GM18868 (cell line): ENCODE measurements around the gene DDT.
"Not testable (repeated sequence)": the region's sequence is repeated elsewhere in the genome, so short reads cannot be mapped to it uniquely, and the experiment has no call there.

Experiments
- ATAC-seq: cut with Tn5 transposase; IDR thresholded peaks from one replicate; pipeline ENCODE4 v1.9.1; 2021; ENCODE audit warnings: mild to moderate bottlenecking, moderate library complexity; ENCODE audit not compliant: unreplicated experiment

The DDT gene

GRCh38 chr22:23974345-23974744, at the start of gene DDT:
TSS of gene DDT (minus strand) at chr22:23974441. CDS start at chr22:23974414, 27 bp downstream.
- ATAC-seq = peak; percentile 90

- ATAC-seq = no peak
These were observed 49.1 kb upstream of the DDT start for GRCh38 chr22:24023204-24023789.

GRCh38 chr22:24021304-24021703, 47.1 kb upstream of the DDT start:
- no peak for ATAC-seq

- ATAC-seq = no peak
These were observed 41.9 kb upstream of the DDT start for GRCh38 chr22:24016156-24016555.

- ATAC-seq = no peak
These were observed 37.5 kb upstream of the DDT start for GRCh38 chr22:24011735-24012068.

GRCh38 chr22:24010018-24010391, 35.8 kb upstream of the DDT start:
- no peak for ATAC-seq

- no peak for ATAC-seq
These were observed 35.2 kb upstream of the DDT start for GRCh38 chr22:24009227-24010017.

- ATAC-seq = no peak
These were observed 34.4 kb upstream of the DDT start for GRCh38 chr22:24008381-24009226.

GRCh38 chr22:24008022-24008283, 33.7 kb upstream of the DDT start:
- ATAC-seq = no peak

- no peak for ATAC-seq
These were observed 33.2 kb upstream of the DDT start for GRCh38 chr22:24007253-24008021.

- ATAC-seq = no peak
These were observed 32.6 kb upstream of the DDT start for GRCh38 chr22:24006914-24007214.

GRCh38 chr22:24006207-24006913, 32.1 kb upstream of the DDT start:
- ATAC-seq = no peak

GRCh38 chr22:24005201-24005600, 31.0 kb upstream of the DDT start, which contains the start of gene GSTT4:
TSS of gene GSTT4 (minus strand) at chr22:24005453. CDS start at chr22:24005356, 97 bp downstream.
- ATAC-seq = no peak

GRCh38 chr22:24003887-24004286, 29.6 kb upstream of the DDT start:
- no peak for ATAC-seq

GRCh38 chr22:24002851-24003250, 28.6 kb upstream of the DDT start:
- no peak for ATAC-seq

GRCh38 chr22:24002272-24002671, 28.0 kb upstream of the DDT start:
- ATAC-seq = no peak

- ATAC-seq = no peak
These were observed 27.1 kb upstream of the DDT start for GRCh38 chr22:24001314-24001713.

GRCh38 chr22:23999779-24000178, 25.5 kb upstream of the DDT start:
- ATAC-seq = not testable (repeated sequence)

- ATAC-seq = no peak
These were observed 22.9 kb upstream of the DDT start for GRCh38 chr22:23997092-23997491.

- not testable (repeated sequence) for ATAC-seq
These were observed 19.4 kb upstream of the DDT start for GRCh38 chr22:23993581-23994177.
